Measurements from ENCODE around the gene STXBP2. TPM values are rescaled to one million over a fixed set of nuclear protein-coding genes. Genes with fewer than 3 reads are reported as not detected.

Gene STXBP2
- total and polyA plus RNA-seq, 5 donors = 5.0 to 12.1 (median 8.6) TPM

DNA sequence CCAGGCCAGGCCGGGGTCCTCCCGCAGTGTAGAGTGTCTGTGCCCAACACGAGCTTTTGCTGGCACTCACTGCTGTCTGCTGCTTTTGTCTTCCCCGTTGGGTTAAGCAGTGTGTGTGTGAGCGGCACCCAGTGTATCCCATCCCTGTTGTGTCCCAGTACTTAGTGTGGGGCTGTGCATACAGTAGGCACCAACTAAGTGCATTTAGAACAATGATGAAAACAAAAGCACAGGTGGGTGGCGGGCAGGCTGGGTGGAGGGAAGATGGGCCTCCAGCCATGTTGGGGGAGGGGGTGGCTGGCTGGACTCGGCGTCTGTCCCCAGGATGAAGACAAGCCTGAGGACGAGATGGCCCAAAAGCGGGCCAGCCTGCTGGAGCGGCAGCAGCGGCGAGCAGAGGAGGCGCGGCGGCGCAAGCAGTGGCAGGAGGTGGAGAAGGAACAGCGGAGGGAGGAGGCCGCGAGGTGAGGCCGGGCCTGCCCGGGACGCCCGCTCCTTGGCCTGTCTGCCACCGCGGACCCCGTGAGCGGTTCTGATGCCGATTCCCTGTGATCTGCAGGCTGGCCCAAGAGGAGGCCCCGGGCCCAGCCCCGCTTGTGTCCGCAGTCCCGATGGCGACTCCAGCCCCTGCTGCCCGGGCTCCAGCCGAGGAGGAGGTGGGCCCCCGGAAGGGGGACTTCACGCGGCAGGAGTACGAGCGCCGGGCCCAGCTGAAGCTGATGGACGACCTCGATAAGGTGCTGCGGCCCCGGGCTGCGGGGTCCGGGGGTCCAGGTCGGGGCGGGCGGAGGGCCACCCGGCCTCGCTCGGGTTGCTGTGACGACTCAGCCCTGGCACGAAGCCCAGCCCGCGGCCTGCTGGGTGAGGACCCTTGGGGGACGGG is 21.8 kb upstream of the STXBP2 start:
- 82% methylated on average over 59 of the region's 59 CpGs for whole genome bisulfite sequencing
- intact Hi-C loops (cut with DNase I) = no loop called here
- Histone ChIP-seq H3K27me3 (ENCODE audit: control insufficient read depth, insufficient read depth) (no peaks in the 10 kb centered on the region), H3K4me1 (ENCODE audit: control insufficient read depth, insufficient read depth, low read length) (no peaks in the 10 kb centered on the region), H3K4me3 (ENCODE audit: low read length) (no peak overlapping the region), H3K27ac (ENCODE audit: low read length) (no peak overlapping the region), H3K9me3 (ENCODE audit: control insufficient read depth, low read length) (no peaks in the 10 kb centered on the region)
- ATAC-seq = no peak
- DNase-seq = peak in 2 of 3 donors; percentile 48 to 66

DNA sequence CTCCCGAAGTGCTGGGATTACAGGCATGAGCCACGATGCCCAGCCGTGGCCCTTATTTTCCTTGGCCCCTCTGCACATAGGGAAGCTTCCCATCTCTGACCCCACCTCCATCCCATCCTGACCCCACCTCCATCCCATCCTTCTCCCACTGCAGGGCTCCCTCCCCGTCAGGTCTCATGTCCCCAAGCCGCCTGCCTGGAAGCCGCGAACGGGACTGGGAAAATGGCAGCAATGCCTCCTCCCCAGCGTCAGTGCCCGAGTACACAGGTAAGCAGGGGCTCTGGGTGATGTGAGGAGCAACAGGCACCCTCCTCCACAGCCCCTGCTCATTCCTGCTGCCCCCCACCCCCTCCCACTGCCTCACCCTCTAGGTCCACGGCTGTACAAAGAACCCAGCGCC is 19.7 kb upstream of the STXBP2 start:
- intact Hi-C loops (cut with DNase I) = no loop called here
- H3K4me3 ChIP-seq (ENCODE audit: low read length) = no peak overlapping the region
- WGBS = 90% methylated on average over 12 of the region's 12 CpGs
- no peaks in the 10 kb centered on the region for H3K9me3 ChIP-seq (ENCODE audit: control insufficient read depth, low read length)
- no peaks in the 10 kb centered on the region for H3K4me1 ChIP-seq (ENCODE audit: control insufficient read depth, insufficient read depth, low read length)
- ATAC-seq (no peak), DNase-seq (peak in 2 of 3 donors; percentile 24 to 35)
- no peak overlapping the region for H3K27ac ChIP-seq (ENCODE audit: low read length)
- H3K27me3 ChIP-seq (ENCODE audit: control insufficient read depth, insufficient read depth) = no peaks in the 10 kb centered on the region

- Histone ChIP-seq H3K4me1 (ENCODE audit: control insufficient read depth, insufficient read depth, low read length) (no peaks in the 10 kb centered on the region), H3K4me3 (ENCODE audit: low read length) (no peak overlapping the region), H3K27me3 (ENCODE audit: control insufficient read depth, insufficient read depth) (no peaks in the 10 kb centered on the region), H3K27ac (ENCODE audit: low read length) (no peak overlapping the region), H3K9me3 (ENCODE audit: control insufficient read depth, low read length) (no peaks in the 10 kb centered on the region)
- peak in 2 of 3 donors; percentile 29 to 38 for DNase-seq
- 92% methylated on average over 28 of the region's 28 CpGs for WGBS
- intact Hi-C loops (cut with DNase I) = no loop called here
- no peak for ATAC-seq
These were observed 19.2 kb upstream of the STXBP2 start for GRCh38 chr19:7617735-7618134.

- H3K27ac ChIP-seq (ENCODE audit: low read length) = no peak overlapping the region
- H3K27me3 ChIP-seq (ENCODE audit: control insufficient read depth, insufficient read depth) = no peaks in the 10 kb centered on the region
- DNase-seq = peak in 2 of 3 donors; percentile 43 to 48
- WGBS = 66% methylated on average over 4 of the region's 4 CpGs
- no peaks in the 10 kb centered on the region for H3K9me3 ChIP-seq (ENCODE audit: control insufficient read depth, low read length)
- H3K4me1 ChIP-seq (ENCODE audit: control insufficient read depth, insufficient read depth, low read length) = no peaks in the 10 kb centered on the region
- intact Hi-C loops (cut with DNase I) = no loop called here
- no peak for ATAC-seq
- H3K4me3 ChIP-seq (ENCODE audit: low read length) = no peak overlapping the region
These were observed 18.6 kb upstream of the STXBP2 start for GRCh38 chr19:7618348-7618747.

DNA sequence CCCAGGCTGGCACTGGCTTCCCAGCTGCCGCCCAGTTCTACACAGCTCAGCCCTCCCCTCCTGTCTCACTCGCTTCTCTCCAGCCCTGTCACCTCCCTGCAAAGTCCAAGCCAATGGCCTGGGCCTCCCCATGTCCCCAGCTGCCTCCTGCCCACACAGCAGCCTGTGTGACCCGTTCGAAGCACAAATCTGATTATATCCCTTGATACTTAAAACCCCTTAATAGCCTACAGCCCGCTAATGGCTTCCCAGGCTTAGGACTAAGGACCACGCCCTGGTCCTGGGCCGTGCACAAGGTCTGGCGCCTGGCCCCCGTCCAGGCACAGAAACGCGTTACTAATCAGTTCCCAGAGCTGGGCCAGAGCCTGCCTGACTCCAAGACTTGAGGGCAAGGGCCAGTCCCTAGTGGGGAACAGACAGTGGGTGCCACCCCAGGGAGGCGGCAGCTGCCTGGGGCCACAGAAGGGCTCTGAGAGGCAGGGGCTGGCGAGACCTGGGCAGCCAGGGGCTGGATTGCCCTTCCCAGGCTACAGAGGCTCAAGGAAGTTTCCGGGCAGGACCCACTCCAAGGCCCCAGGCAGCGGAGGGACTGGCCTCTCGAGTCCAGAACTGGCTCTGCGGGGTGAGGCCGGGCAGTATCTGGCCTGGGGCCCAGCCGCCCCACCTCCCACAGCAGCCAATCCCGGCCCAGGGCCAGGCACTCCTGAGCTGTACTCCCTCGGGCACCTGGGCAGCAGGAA is 18.0 kb upstream of the STXBP2 start:
- H3K4me1 ChIP-seq (ENCODE audit: control insufficient read depth, insufficient read depth, low read length) = no peaks in the 10 kb centered on the region
- no peaks in the 10 kb centered on the region for H3K27me3 ChIP-seq (ENCODE audit: control insufficient read depth, insufficient read depth)
- intact Hi-C loops (cut with DNase I) = no loop called here
- DNase-seq (peak in 2 of 3 donors; percentile 58 to 62), ATAC-seq (peak; percentile 5 to 26)
- H3K4me3 ChIP-seq (ENCODE audit: low read length) = no peak overlapping the region
- WGBS = 78% methylated on average over 21 of the region's 21 CpGs
- H3K27ac ChIP-seq (ENCODE audit: low read length) = no peak overlapping the region
- no peaks in the 10 kb centered on the region for H3K9me3 ChIP-seq (ENCODE audit: control insufficient read depth, low read length)

GRCh38 chr19:7619671-7620441 is 17.1 kb upstream of the STXBP2 start:
- WGBS = 93% methylated on average over 48 of the region's 48 CpGs
- DNase-seq = peak in 2 of 3 donors; percentile 50 to 68
- Histone ChIP-seq H3K4me1 (ENCODE audit: control insufficient read depth, insufficient read depth, low read length) (no peaks in the 10 kb centered on the region), H3K27ac (ENCODE audit: low read length) (no peak overlapping the region), H3K9me3 (ENCODE audit: control insufficient read depth, low read length) (no peaks in the 10 kb centered on the region), H3K4me3 (ENCODE audit: low read length) (no peak overlapping the region), H3K27me3 (ENCODE audit: control insufficient read depth, insufficient read depth) (no peaks in the 10 kb centered on the region)
- intact Hi-C loops (cut with DNase I) = no loop called here
- ATAC-seq = peak in 1 of 2 donors; percentile 4

DNA sequence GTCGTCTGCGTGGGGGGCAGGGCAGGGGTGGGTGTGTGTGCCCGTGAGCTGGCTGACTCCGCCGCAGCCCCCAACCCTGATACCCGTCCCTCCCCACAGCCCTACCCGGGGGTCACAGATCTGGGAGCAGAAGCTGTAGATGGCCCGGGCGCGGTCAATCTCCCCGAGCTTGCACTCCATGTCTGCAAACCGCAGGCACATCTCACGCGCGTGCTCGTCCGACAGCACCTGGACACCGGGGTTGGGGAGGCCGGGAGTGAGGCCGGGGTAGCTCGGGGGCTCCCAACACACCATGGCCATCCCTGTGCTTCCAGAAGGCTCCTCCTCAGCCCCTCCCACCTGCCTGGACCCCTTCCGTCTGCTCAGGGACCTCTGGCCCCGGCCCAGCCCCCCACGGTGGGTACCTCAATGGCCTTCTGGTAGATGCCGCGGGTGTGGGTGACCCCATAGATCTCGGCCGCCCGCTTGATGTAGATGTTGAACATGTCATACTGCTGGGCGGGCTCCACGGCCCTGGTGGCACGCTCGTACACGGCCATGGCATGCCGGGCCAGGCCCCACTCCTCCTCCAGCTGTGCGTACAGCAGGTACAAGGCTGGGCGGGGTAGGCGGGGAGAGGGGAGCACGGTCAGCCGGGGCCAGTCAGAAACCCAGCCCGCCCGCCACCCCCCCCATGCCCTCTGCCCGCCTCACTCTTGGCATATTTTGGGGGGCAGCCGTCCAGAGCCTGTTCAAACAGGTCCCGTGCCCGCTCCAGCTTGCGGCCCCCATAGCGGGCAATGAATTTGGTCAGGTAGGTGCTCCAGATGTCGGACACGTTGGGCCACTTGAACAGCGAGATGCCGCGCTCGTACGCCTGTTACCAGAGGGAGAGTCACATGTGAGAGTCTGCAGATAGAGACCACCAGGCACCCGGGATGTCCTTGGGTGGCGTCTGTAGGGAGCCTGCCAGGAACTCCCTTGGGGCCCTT is 16.2 kb upstream of the STXBP2 start:
- no peak overlapping the region for H3K4me3 ChIP-seq (ENCODE audit: low read length)
- H3K4me1 ChIP-seq (ENCODE audit: control insufficient read depth, insufficient read depth, low read length) = no peaks in the 10 kb centered on the region
- intact Hi-C loops (cut with DNase I) = no loop called here
- peak in 2 of 3 donors; percentile 57 to 61 for DNase-seq
- no peak for ATAC-seq
- no peaks in the 10 kb centered on the region for H3K9me3 ChIP-seq (ENCODE audit: control insufficient read depth, low read length)
- H3K27ac ChIP-seq (ENCODE audit: low read length) = no peak overlapping the region
- WGBS = 94% methylated on average over 57 of the region's 57 CpGs
- no peaks in the 10 kb centered on the region for H3K27me3 ChIP-seq (ENCODE audit: control insufficient read depth, insufficient read depth)

GRCh38 chr19:7622933-7623685 is 13.8 kb upstream of the STXBP2 start:
- 81% methylated on average over 16 of the region's 16 CpGs for WGBS
- peak in 1 of 3 donors; percentile 46 for DNase-seq
- ATAC-seq = no peak

DNA sequence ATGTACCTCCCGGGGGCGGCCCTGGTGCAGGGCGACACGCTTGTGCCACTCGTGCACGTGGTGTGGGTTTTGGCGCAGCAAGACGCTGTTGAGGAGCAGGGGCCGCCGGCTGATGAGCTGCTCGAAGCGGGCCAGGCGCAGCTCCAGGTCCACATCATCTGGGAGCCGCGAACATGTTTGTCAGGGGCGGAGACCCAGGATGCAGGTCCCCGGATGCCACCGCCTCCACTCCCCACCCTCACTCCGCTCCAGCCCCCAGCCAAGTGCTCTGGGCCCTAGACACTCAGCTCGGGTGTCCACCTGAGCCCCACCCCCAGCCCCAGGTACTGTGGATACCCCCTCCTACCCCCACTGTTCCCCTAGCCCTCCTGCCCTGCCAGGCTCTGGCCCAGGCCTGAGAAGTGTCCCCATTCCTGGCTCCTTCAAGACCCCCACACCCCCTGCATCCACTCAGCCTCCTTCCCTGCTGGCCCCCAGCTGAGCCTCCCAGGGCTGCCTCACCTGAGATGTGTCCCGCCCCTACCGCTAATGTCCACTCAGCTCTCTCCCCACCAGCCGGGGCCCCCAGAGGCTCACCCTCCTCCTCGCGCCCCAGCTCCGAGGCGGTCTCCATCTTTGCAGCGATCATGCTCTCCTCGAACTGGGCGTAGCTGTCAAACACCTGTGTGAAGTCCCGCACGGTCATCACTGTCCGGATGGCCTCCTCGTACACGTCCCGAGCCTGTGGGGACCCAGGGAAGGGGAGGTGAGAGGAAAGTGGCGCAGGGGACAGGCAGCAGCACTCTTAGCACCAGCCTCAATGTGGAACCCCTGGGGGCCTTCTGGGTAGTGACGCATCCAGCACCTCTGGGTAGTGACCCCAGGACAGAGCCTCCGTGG is 12.9 kb upstream of the STXBP2 start:
- intact Hi-C loops (cut with DNase I) = no loop called here
- peak in 1 of 3 donors; percentile 42 for DNase-seq

More at GRCh38 chr19:7622933-7623685, 13.8 kb upstream of the STXBP2 start:
- Histone ChIP-seq H3K4me3 (ENCODE audit: low read length) (no peak overlapping the region), H3K9me3 (ENCODE audit: control insufficient read depth, low read length) (no peaks in the 10 kb centered on the region), H3K4me1 (ENCODE audit: control insufficient read depth, insufficient read depth, low read length) (no peaks in the 10 kb centered on the region), H3K27me3 (ENCODE audit: control insufficient read depth, insufficient read depth) (no peaks in the 10 kb centered on the region), H3K27ac (ENCODE audit: low read length) (no peak overlapping the region)
- intact Hi-C loops (cut with DNase I) = no loop called here

More for the DNA sequence above, 12.9 kb upstream of the STXBP2 start:
- no peaks in the 10 kb centered on the region for H3K4me1 ChIP-seq (ENCODE audit: control insufficient read depth, insufficient read depth, low read length)
- H3K9me3 ChIP-seq (ENCODE audit: control insufficient read depth, low read length) = no peaks in the 10 kb centered on the region
- 92% methylated on average over 39 of the region's 39 CpGs for WGBS
- H3K27me3 ChIP-seq (ENCODE audit: control insufficient read depth, insufficient read depth) = no peaks in the 10 kb centered on the region
- no peak for ATAC-seq
- no peak overlapping the region for H3K27ac ChIP-seq (ENCODE audit: low read length)
- no peak overlapping the region for H3K4me3 ChIP-seq (ENCODE audit: low read length)

Data from right cardiac atrium (tissue), 5 donors.